Type B pancreatic cell (in vitro differentiated cells): Measurements from ENCODE around the gene ZFAND2A. TPM values are rescaled to one million over a fixed set of nuclear protein-coding genes. Genes with fewer than 3 reads are reported as not detected.
"Not testable (repeated sequence)": the region's sequence is repeated elsewhere in the genome, so short reads cannot be mapped to it uniquely, and the experiment has no call there.

ENCODE experiments used
- DNase-seq: peaks from one replicate; pipeline ENCODE4 v3.0.0; 2021; ENCODE audit warnings: mixed read lengths; ENCODE audit not compliant: unreplicated experiment; ENCODE audit errors: extremely low spot score
- H3K27ac Mint-ChIP-seq: 2 replicates; pipeline ENCODE4 v1.8.0; 2021; ENCODE audit warnings: mild to moderate bottlenecking, mixed read lengths
- H3K27me3 Mint-ChIP-seq: 2 replicates; pipeline ENCODE4 v1.8.0; 2021; ENCODE audit warnings: mixed read lengths
- H3K36me3 Mint-ChIP-seq: 2 replicates; pipeline ENCODE4 v1.8.0; 2021; ENCODE audit warnings: mixed read lengths
- H3K4me1 Mint-ChIP-seq: one replicate; pipeline ENCODE4 v1.8.0; 2021; ENCODE audit warnings: mixed read lengths; ENCODE audit not compliant: unreplicated experiment
- H3K4me3 Mint-ChIP-seq: 2 replicates; pipeline ENCODE4 v1.8.0; 2021; ENCODE audit warnings: mild to moderate bottlenecking, mixed read lengths
- H3K9me3 Mint-ChIP-seq: 2 replicates; pipeline ENCODE4 v1.8.0; 2021; ENCODE audit warnings: mixed read lengths
- CTCF ChIP-seq: fragments of 200-600 bp; sonication (generic); conservative IDR thresholded peaks from 2 replicates; pipeline ENCODE4 v1.5.0; 2021; ENCODE audit warnings: antibody characterized with exemption, mild to moderate bottlenecking
- total RNA-seq: library from RNA; stranded (reverse); gene quantifications from 2 replicates; pipeline ENCODE4 v1.2.1, GENCODE V29; 2021; ENCODE audit warnings: low replicate concordance

ZFAND2A gene
- total RNA-seq, 1 donor from 2014 or later: 16.1 TPM

DNA sequence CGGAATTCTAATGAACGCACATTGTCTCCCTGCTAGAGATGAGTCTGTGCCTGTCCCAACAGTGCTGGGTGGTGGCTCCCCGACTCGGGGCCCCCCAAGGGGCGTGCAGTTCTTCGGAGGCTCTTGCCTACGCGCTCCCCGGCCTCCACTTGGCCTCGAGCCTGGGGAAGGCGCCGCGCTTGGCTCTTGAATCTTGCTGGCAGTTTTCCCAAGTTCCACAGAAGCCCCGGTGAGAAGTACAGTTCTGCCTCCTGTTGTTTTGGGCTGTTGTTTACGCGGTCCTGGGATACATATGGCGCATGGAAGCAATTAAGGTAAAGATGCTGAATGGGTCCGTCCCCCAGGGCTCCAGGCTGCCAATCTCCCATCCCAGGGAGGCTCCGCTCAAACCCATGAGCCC lies 40.0 kb upstream of the ZFAND2A start:
- Mint-ChIP-seq H3K36me3 (no peaks in the 10 kb centered on the region), H3K4me3 (no peak overlapping the region), H3K27me3 (peaks cover 24% of the 10 kb centered on the region), H3K27ac (no peak overlapping the region), H3K9me3 (no peaks in the 10 kb centered on the region), H3K4me1 (no peaks in the 10 kb centered on the region)
- TF ChIP-seq CTCF: no peak
- no peak for DNase-seq

DNA sequence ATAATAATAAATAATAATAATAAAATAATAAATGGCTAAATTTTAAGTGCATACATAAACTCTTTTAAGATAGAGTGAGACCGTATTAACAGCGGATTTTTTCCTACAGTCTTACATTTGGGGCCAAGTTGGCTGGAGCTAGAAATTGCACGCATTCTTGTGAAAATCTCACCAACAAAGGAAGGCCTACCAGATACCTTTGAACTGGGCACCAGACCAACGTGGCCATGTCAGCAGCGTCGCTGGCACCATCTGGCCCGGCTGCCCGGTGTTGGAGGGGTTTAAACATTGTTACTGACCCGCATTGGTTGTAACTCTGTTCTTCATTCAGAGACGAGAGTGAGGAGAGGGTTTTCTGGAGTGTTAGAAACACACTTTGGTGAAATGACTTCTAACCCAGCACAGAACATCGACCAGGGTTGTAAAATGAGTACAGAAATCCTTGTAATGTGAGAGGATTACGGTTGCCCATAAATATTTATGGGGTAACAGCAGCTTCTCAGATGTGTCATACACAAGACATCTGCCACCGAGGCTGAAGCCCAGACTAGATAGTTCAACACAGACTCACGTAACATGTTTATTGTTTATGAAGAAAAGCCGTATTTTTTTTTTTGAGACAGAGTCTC lies 38.1 kb upstream of the ZFAND2A start:
- Mint-ChIP-seq H3K36me3 (no peaks in the 10 kb centered on the region), H3K27me3 (peaks cover 32% of the 10 kb centered on the region), H3K27ac (no peak overlapping the region), H3K4me1 (no peaks in the 10 kb centered on the region), H3K9me3 (no peaks in the 10 kb centered on the region), H3K4me3 (no peak overlapping the region)
- TF ChIP-seq CTCF: no peak
- DNase-seq: no peak

DNA sequence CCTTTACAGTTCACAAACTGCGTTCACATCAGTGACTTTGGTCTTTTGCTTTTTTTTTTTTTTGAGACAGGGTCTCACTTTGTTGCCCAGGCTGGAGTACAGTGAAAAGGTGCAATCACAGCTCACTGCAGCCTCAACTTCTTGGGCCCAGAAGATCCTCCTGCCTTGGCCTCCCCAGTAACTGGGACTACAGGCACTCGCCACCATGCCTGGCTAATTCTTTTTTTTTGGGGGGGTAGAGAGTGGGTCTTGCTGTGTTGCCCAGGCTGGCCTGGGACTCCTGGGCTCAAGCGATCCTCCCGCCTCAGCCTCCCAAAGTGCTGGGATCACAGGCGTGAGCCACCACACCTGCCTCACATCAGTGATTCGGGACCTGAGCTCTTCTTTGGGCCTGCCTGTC lies 37.0 kb upstream of the ZFAND2A start:
- Mint-ChIP-seq H3K27me3 (peaks cover 38% of the 10 kb centered on the region), H3K4me3 (no peak overlapping the region), H3K4me1 (no peaks in the 10 kb centered on the region), H3K9me3 (no peaks in the 10 kb centered on the region), H3K36me3 (no peaks in the 10 kb centered on the region), H3K27ac (no peak overlapping the region)
- no peak for TF ChIP-seq CTCF
- DNase-seq: no peak

DNA sequence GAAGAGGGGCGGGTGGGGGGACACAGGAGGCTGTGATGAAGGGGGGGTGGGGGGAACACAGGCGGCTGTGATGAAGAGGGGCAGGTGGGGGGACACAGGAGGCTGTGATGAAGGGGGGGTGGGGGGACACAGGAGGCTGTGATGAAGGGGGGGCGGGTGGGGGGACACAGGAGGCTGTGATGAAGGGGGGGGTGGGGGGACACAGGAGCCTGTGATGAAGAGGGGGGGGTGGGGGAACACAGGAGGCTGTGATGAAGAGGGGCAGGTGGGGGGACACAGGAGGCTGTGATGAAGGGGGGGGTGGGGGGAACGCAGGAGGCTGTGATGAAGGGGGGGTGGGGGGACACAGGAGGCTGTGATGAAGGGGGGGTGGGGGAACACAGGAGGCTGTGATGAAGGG lies 36.4 kb upstream of the ZFAND2A start:
- H3K27me3 Mint-ChIP-seq: peaks cover 42% of the 10 kb centered on the region
- not testable (repeated sequence) for H3K4me3 Mint-ChIP-seq, H3K4me1 Mint-ChIP-seq, H3K36me3 Mint-ChIP-seq, H3K9me3 Mint-ChIP-seq, DNase-seq, H3K27ac Mint-ChIP-seq

- DNase-seq: no peak
- peak; percentile 52 for TF ChIP-seq CTCF
- H3K27ac Mint-ChIP-seq: no peak overlapping the region
- H3K4me1 Mint-ChIP-seq: no peaks in the 10 kb centered on the region
- peaks cover 49% of the 10 kb centered on the region for H3K27me3 Mint-ChIP-seq
- no peak overlapping the region for H3K4me3 Mint-ChIP-seq
- no peaks in the 10 kb centered on the region for H3K9me3 Mint-ChIP-seq
- no peaks in the 10 kb centered on the region for H3K36me3 Mint-ChIP-seq
Measured at GRCh38 chr7:1193593-1194424, 33.8 kb upstream of the ZFAND2A start.

DNA sequence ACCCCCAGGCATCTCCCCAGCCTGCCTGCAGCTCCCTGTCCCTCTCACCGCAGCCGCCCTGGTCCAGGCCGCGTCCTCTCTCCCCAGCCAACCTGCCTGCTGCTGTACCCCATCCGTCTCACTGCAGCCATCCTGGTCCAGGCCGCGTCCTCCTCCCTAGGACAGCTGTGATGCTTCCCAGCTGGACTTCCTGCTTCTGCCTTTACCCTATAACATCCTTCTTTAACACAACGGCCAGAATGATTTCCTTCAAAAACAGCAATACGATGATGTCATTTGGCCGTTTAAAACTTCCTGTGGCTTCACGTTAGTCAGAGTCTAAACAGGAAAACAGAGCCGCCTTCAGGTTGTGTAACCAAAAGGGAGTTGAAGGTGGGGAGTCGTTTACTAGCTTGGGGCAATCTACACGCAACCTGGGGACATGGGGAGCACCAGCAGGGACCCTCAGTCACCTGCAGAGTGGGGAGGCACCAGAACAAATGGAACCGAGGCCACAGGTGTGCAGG lies 32.2 kb upstream of the ZFAND2A start:
- Mint-ChIP-seq H3K36me3 (no peaks in the 10 kb centered on the region), H3K4me3 (no peak overlapping the region), H3K27ac (no peak overlapping the region), H3K9me3 (no peaks in the 10 kb centered on the region), H3K27me3 (peaks cover 54% of the 10 kb centered on the region), H3K4me1 (no peaks in the 10 kb centered on the region)
- DNase-seq: no peak
- TF ChIP-seq CTCF: no peak
